RWPE1 (cell line): ENCODE data around the gene TBC1D1.

Source experiments
- CTCF ChIA-PET: fragments of 350-600 bp; sonication (Branson Sonifier 250); formaldehyde crosslinking; extraction: SDS; loops from one replicate; lab custom pipeline; 2021; lab: Yijun Ruan, JAX
- POLR2A ChIA-PET: fragments of 400-600 bp; formaldehyde crosslinking; extraction: SDS; loops from one replicate; lab custom pipeline; 2020; ENCODE audit warnings: antibody characterized with exemption; ENCODE audit not compliant: low non-redundant PET; lab: Yijun Ruan, JAX
- DNase-seq: peaks from one replicate; pipeline ENCODE4 v3.0.0; 2012; ENCODE audit warnings: low spot score
- H3K27ac ChIP-seq: fragments of 450-650 bp; 2 replicates; pipeline ENCODE4 v1.5.1; 2017
- CTCF ChIP-seq: fragments of 450-650 bp; conservative IDR thresholded peaks from 2 replicates; pipeline ENCODE4 v1.5.1; 2017; ENCODE audit warnings: low read depth, mild to moderate bottlenecking

TBC1D1 gene

DNA sequence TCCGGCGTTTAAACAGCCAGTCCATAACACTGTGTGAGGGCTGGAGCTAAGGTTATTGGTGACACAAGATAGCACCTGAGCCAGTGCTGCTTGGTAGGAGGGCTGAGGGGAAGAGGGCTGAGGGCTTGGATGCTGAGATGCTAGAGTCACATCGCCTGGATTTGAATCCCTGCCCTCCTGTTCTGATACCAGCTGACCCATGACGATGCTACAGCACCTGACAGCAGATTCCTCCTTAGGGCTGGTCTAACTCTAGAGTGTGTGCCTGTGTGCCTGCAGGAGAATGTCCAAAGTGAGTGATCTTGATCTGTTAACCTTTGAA is 171.9 kb downstream of the TBC1D1 start:
- H3K27ac ChIP-seq: peak overlapping the region; percentile 41
- ChIA-PET POLR2A (no interaction called here), CTCF (interaction anchor here (0.6 to 0.8 kb wide), 13 partner anchors 13 to 1052 kb away, joined by 3 to 5 read pairs (median 4); no protein-coding TSS in a partner anchor)
- no peak for DNase-seq
- TF ChIP-seq CTCF: no peak

- ChIA-PET CTCF (no interaction called here), POLR2A (no interaction called here)
- no peak overlapping the region for H3K27ac ChIP-seq
- TF ChIP-seq CTCF: no peak
- no peak for DNase-seq
These were observed 174.3 kb downstream of the TBC1D1 start for GRCh38 chr4:38065176-38065575.

- no peak for TF ChIP-seq CTCF
- ChIA-PET POLR2A (no interaction called here), CTCF (no interaction called here)
- no peak for DNase-seq
- no peak overlapping the region for H3K27ac ChIP-seq
These were observed 175.0 kb downstream of the TBC1D1 start for GRCh38 chr4:38065900-38066299.

DNA sequence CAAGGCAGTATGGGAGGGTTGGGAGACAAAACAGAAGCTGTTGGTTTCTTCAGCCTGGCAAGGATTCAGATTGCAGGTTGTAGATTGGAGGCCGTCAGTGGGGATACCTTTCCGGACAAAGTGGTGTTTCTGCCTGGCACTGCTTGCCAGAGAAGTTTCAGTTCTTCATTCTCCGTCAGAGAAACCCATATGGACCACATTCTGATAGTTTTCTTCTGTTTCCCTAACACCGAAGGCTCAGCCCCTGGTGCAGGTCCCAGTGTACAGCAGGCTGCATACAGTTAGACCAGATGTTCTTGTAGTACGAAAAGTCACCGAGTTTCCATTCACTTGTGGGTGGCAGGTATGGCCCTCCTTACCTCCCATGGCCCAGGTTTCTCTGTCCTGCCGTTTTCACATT is 176.6 kb downstream of the TBC1D1 start:
- no peak for DNase-seq
- POLR2A ChIA-PET: no interaction called here
- H3K27ac ChIP-seq: no peak overlapping the region; the same call in 1 of the 2 replicates
- CTCF ChIA-PET: interaction anchor here (0.6 kb wide), 1 partner anchor 136 kb away, joined by 3 read pairs; no protein-coding TSS in a partner anchor
- no peak for TF ChIP-seq CTCF

- no peak overlapping the region; the same call in 1 of the 2 replicates for H3K27ac ChIP-seq
- POLR2A ChIA-PET: no interaction called here
- DNase-seq: no peak
- no peak for TF ChIP-seq CTCF
- CTCF ChIA-PET: no interaction called here
These were observed 177.2 kb downstream of the TBC1D1 start for GRCh38 chr4:38068107-38068506.

GRCh38 chr4:38069271-38069760 is 178.4 kb downstream of the TBC1D1 start:
- ChIA-PET POLR2A (no interaction called here), CTCF (interaction anchor here (0.5 to 1.7 kb wide), 22 partner anchors 9 to 1169 kb away, joined by 3 to 12 read pairs (median 4); no protein-coding TSS in a partner anchor)
- DNase-seq: peak; percentile 64
- TF ChIP-seq CTCF: peak; percentile 44
- peak overlapping the region; percentile 55 for H3K27ac ChIP-seq
